ENCODE data around the gene KSR2.

Gene KSR2

GRCh38 chr12:117980616-117981015, 11.8 kb upstream of the KSR2 start:
- no peak overlapping the region for H3K4me2 ChIP-seq (ENCODE audit: low read length, poor library complexity, severe bottlenecking)
- no peak overlapping the region for H2AK5ac ChIP-seq (ENCODE audit: low read length, severe bottlenecking)
- DNase-seq: no peak
- no peak overlapping the region for H4K91ac ChIP-seq (ENCODE audit: low read length)
- H2BK12ac ChIP-seq (ENCODE audit: low read length in 2 of 2): no peak overlapping the region
- H2BK5ac ChIP-seq (ENCODE audit: low read depth, low read length, poor library complexity, severe bottlenecking): no peak overlapping the region
- no peak overlapping the region for H3K4ac ChIP-seq (ENCODE audit: low read depth in 1 of 2, low read length in 2 of 2)
- no peaks in the 10 kb centered on the region for H3K36me3 ChIP-seq (ENCODE audit: control insufficient read depth in 1 of 2, insufficient read depth in 2 of 2, low read depth in 1 of 2, low read length in 2 of 2)
- peaks cover 0 to 5% of the 10 kb centered on the region in 2 experiments for H3K27me3 ChIP-seq (ENCODE audit: control insufficient read depth in 1 of 2, insufficient read depth in 1 of 2, low read length in 2 of 2)
- H2BK120ac ChIP-seq (ENCODE audit: low read depth, low read length): no peak overlapping the region
- no peak overlapping the region for H3K9ac ChIP-seq (ENCODE audit: low read length)
- no peaks in the 10 kb centered on the region for H3K9me3 ChIP-seq (ENCODE audit: control insufficient read depth, low read length)
- no peaks in the 10 kb centered on the region for H3K79me1 ChIP-seq (replicated peaks; ENCODE audit: low read length, poor library complexity, severe bottlenecking)
- H2BK15ac ChIP-seq (ENCODE audit: low read depth, poor library complexity, severe bottlenecking): no peak overlapping the region
- no peak overlapping the region for H3K4me3 ChIP-seq (ENCODE audit: insufficient read depth in 1 of 2, low read depth in 1 of 2, low read length in 2 of 2)
- H3K4me1 ChIP-seq (ENCODE audit: control insufficient read depth, insufficient read depth, low read depth, low read length): no peaks in the 10 kb centered on the region
- H3K23ac ChIP-seq (ENCODE audit: low read length in 2 of 2): no peak overlapping the region
- H4K8ac ChIP-seq (ENCODE audit: low read length): no peak overlapping the region
- H3K18ac ChIP-seq (ENCODE audit: low read depth in 1 of 2, low read length in 2 of 2): no peak overlapping the region
- H3K14ac ChIP-seq (ENCODE audit: low read length in 2 of 2): no peak overlapping the region
- no peak overlapping the region for H3K27ac ChIP-seq (ENCODE audit: low read length, poor library complexity, severe bottlenecking)
- 88% methylated on average over 1 of the region's 4 CpGs for WGBS
- no peak overlapping the region for H2AFZ ChIP-seq (ENCODE audit: low read depth, low read length)

- peaks cover under 1% of the 10 kb centered on the region for H3K9me3 ChIP-seq (ENCODE audit: control insufficient read depth, low read length)
- H2AFZ ChIP-seq (ENCODE audit: low read depth, low read length): no peak overlapping the region
- H3K79me1 ChIP-seq (replicated peaks; ENCODE audit: low read length, poor library complexity, severe bottlenecking): no peaks in the 10 kb centered on the region
- H3K14ac ChIP-seq (ENCODE audit: low read length in 2 of 2): no peak overlapping the region
- H4K91ac ChIP-seq (ENCODE audit: low read length): no peak overlapping the region
- no peak overlapping the region for H2BK15ac ChIP-seq (ENCODE audit: low read depth, poor library complexity, severe bottlenecking)
- H2BK12ac ChIP-seq (ENCODE audit: low read length in 2 of 2): no peak overlapping the region
- H3K9ac ChIP-seq (ENCODE audit: low read length): no peak overlapping the region
- no peaks in the 10 kb centered on the region for H3K36me3 ChIP-seq (ENCODE audit: control insufficient read depth in 1 of 2, insufficient read depth in 2 of 2, low read depth in 1 of 2, low read length in 2 of 2)
- H3K4me3 ChIP-seq (ENCODE audit: insufficient read depth in 1 of 2, low read depth in 1 of 2, low read length in 2 of 2): no peak overlapping the region
- no peaks in the 10 kb centered on the region for H3K4me1 ChIP-seq (ENCODE audit: control insufficient read depth, insufficient read depth, low read depth, low read length)
- DNase-seq: no peak
- no peak overlapping the region for H3K4ac ChIP-seq (ENCODE audit: low read depth in 1 of 2, low read length in 2 of 2)
- H3K4me2 ChIP-seq (ENCODE audit: low read length, poor library complexity, severe bottlenecking): no peak overlapping the region
- WGBS: no CpG with 5 or more reads among the region's 1 CpG
- H2BK120ac ChIP-seq (ENCODE audit: low read depth, low read length): no peak overlapping the region
- H4K8ac ChIP-seq (ENCODE audit: low read length): no peak overlapping the region
- H2BK5ac ChIP-seq (ENCODE audit: low read depth, low read length, poor library complexity, severe bottlenecking): no peak overlapping the region
- no peak overlapping the region for H3K27ac ChIP-seq (ENCODE audit: low read length, poor library complexity, severe bottlenecking)
- H2AK5ac ChIP-seq (ENCODE audit: low read length, severe bottlenecking): no peak overlapping the region
- H3K23ac ChIP-seq (ENCODE audit: low read length in 2 of 2): no peak overlapping the region
- H3K18ac ChIP-seq (ENCODE audit: low read depth in 1 of 2, low read length in 2 of 2): no peak overlapping the region
- H3K27me3 ChIP-seq (ENCODE audit: control insufficient read depth in 1 of 2, insufficient read depth in 1 of 2, low read length in 2 of 2): peaks cover 0 to 10% of the 10 kb centered on the region in 2 experiments
Observed at GRCh38 chr12:117977373-117977772, 8.6 kb upstream of the KSR2 start.

GRCh38 chr12:117975006-117975405, 6.2 kb upstream of the KSR2 start:
- no peak overlapping the region for H3K9ac ChIP-seq (ENCODE audit: low read length)
- H2BK120ac ChIP-seq (ENCODE audit: low read depth, low read length): no peak overlapping the region
- H2AFZ ChIP-seq (ENCODE audit: low read depth, low read length): no peak overlapping the region
- H3K9me3 ChIP-seq (ENCODE audit: control insufficient read depth, low read length): peaks cover 14% of the 10 kb centered on the region
- no peak overlapping the region for H2BK15ac ChIP-seq (ENCODE audit: low read depth, poor library complexity, severe bottlenecking)
- H3K36me3 ChIP-seq (ENCODE audit: control insufficient read depth in 1 of 2, insufficient read depth in 2 of 2, low read depth in 1 of 2, low read length in 2 of 2): no peaks in the 10 kb centered on the region
- no peak overlapping the region for H4K8ac ChIP-seq (ENCODE audit: low read length)
- H3K4me2 ChIP-seq (ENCODE audit: low read length, poor library complexity, severe bottlenecking): no peak overlapping the region
- no peak overlapping the region for H3K23ac ChIP-seq (ENCODE audit: low read length in 2 of 2)
- DNase-seq: no peak
- no peak overlapping the region for H2BK5ac ChIP-seq (ENCODE audit: low read depth, low read length, poor library complexity, severe bottlenecking)
- 60% methylated on average over 1 of the region's 3 CpGs for WGBS
- no peak overlapping the region for H3K27ac ChIP-seq (ENCODE audit: low read length, poor library complexity, severe bottlenecking)
- no peak overlapping the region for H3K4ac ChIP-seq (ENCODE audit: low read depth in 1 of 2, low read length in 2 of 2)
- H3K27me3 ChIP-seq (ENCODE audit: control insufficient read depth in 1 of 2, insufficient read depth in 1 of 2, low read length in 2 of 2): peaks cover 14 to 23% of the 10 kb centered on the region in 2 experiments
- H3K79me1 ChIP-seq (replicated peaks; ENCODE audit: low read length, poor library complexity, severe bottlenecking): no peaks in the 10 kb centered on the region
- H2BK12ac ChIP-seq (ENCODE audit: low read length in 2 of 2): no peak overlapping the region
- H3K18ac ChIP-seq (ENCODE audit: low read depth in 1 of 2, low read length in 2 of 2): no peak overlapping the region
- H3K14ac ChIP-seq (ENCODE audit: low read length in 2 of 2): no peak overlapping the region
- H2AK5ac ChIP-seq (ENCODE audit: low read length, severe bottlenecking): no peak overlapping the region
- no peaks in the 10 kb centered on the region for H3K4me1 ChIP-seq (ENCODE audit: control insufficient read depth, insufficient read depth, low read depth, low read length)
- H3K4me3 ChIP-seq (ENCODE audit: insufficient read depth in 1 of 2, low read depth in 1 of 2, low read length in 2 of 2): no peak overlapping the region
- H4K91ac ChIP-seq (ENCODE audit: low read length): no peak overlapping the region

GRCh38 chr12:117972301-117972700, 3.5 kb upstream of the KSR2 start:
- H3K27me3 ChIP-seq (ENCODE audit: control insufficient read depth in 1 of 2, insufficient read depth in 1 of 2, low read length in 2 of 2): peaks cover 38 to 43% of the 10 kb centered on the region in 2 experiments
- no peak overlapping the region for H4K8ac ChIP-seq (ENCODE audit: low read length)
- H3K4me2 ChIP-seq (ENCODE audit: low read length, poor library complexity, severe bottlenecking): no peak overlapping the region
- H2AFZ ChIP-seq (ENCODE audit: low read depth, low read length): no peak overlapping the region
- H3K4ac ChIP-seq (ENCODE audit: low read depth in 1 of 2, low read length in 2 of 2): no peak overlapping the region
- H4K91ac ChIP-seq (ENCODE audit: low read length): no peak overlapping the region
- no peak overlapping the region for H3K14ac ChIP-seq (ENCODE audit: low read length in 2 of 2)
- H3K36me3 ChIP-seq (ENCODE audit: control insufficient read depth in 1 of 2, insufficient read depth in 2 of 2, low read depth in 1 of 2, low read length in 2 of 2): peaks cover 0 to 3% of the 10 kb centered on the region in 2 experiments
- no peak overlapping the region for H2AK5ac ChIP-seq (ENCODE audit: low read length, severe bottlenecking)
- no peak overlapping the region for H2BK12ac ChIP-seq (ENCODE audit: low read length in 2 of 2)
- no peak overlapping the region for H3K23ac ChIP-seq (ENCODE audit: low read length in 2 of 2)
- no peak overlapping the region for H3K27ac ChIP-seq (ENCODE audit: low read length, poor library complexity, severe bottlenecking)
- no peak overlapping the region for H2BK15ac ChIP-seq (ENCODE audit: low read depth, poor library complexity, severe bottlenecking)
- no peak overlapping the region for H3K9ac ChIP-seq (ENCODE audit: low read length)
- H2BK120ac ChIP-seq (ENCODE audit: low read depth, low read length): no peak overlapping the region
- H3K18ac ChIP-seq (ENCODE audit: low read depth in 1 of 2, low read length in 2 of 2): no peak overlapping the region
- H2BK5ac ChIP-seq (ENCODE audit: low read depth, low read length, poor library complexity, severe bottlenecking): no peak overlapping the region
- no peaks in the 10 kb centered on the region for H3K79me1 ChIP-seq (replicated peaks; ENCODE audit: low read length, poor library complexity, severe bottlenecking)
- WGBS: 64% methylated on average over 2 of the region's 2 CpGs
- H3K9me3 ChIP-seq (ENCODE audit: control insufficient read depth, low read length): peaks cover 14% of the 10 kb centered on the region
- DNase-seq: no peak
- H3K4me1 ChIP-seq (ENCODE audit: control insufficient read depth, insufficient read depth, low read depth, low read length): peaks cover 9% of the 10 kb centered on the region
- no peak overlapping the region for H3K4me3 ChIP-seq (ENCODE audit: insufficient read depth in 1 of 2, low read depth in 1 of 2, low read length in 2 of 2)

Data from mesenchymal stem cell (in vitro differentiated cells and primary cell).